Hippocampal formation (tissue), 2 donors: ENCODE data around the gene NLN.
A peak's percentile ranks its signal among the peaks of the same experiment; 100 is the strongest.
"Not testable (repeated sequence)": the region's sequence is repeated elsewhere in the genome, so short reads cannot be mapped to it uniquely, and the experiment has no call there.

Source experiments
- DNase-seq, 2 donors: peaks; one replicate each; lab custom pipeline; 2025; lab: John Stamatoyannopoulos, UW

NLN gene

GRCh38 chr5:65772963-65773362 lies 51.0 kb downstream of the NLN start:
- not testable (repeated sequence) for DNase-seq

GRCh38 chr5:65774346-65774745 lies 52.3 kb downstream of the NLN start:
- DNase-seq: no peak

- DNase-seq: no peak
These were observed 53.5 kb downstream of the NLN start for GRCh38 chr5:65775476-65775875.

- DNase-seq: no peak
These were observed 54.6 kb downstream of the NLN start for GRCh38 chr5:65776441-65777141.

GRCh38 chr5:65778126-65778525 lies 56.1 kb downstream of the NLN start:
- no peak for DNase-seq

GRCh38 chr5:65779643-65780042 lies 57.6 kb downstream of the NLN start:
- no peak for DNase-seq

GRCh38 chr5:65788296-65788695 lies 66.3 kb downstream of the NLN start:
- DNase-seq: not testable (repeated sequence)

GRCh38 chr5:65790371-65791163 lies 68.6 kb downstream of the NLN start:
- no peak for DNase-seq

- peak; percentile 50 to 59 for DNase-seq
These were observed 70.0 kb downstream of the NLN start for GRCh38 chr5:65791712-65792673.

GRCh38 chr5:65796269-65796668 lies 74.3 kb downstream of the NLN start:
- DNase-seq: no peak

GRCh38 chr5:65796751-65797316 lies 74.8 kb downstream of the NLN start:
- no peak for DNase-seq

GRCh38 chr5:65797481-65797880 lies 75.5 kb downstream of the NLN start:
- DNase-seq: no peak

GRCh38 chr5:65799857-65800256 lies 77.9 kb downstream of the NLN start:
- DNase-seq: no peak

- DNase-seq: no peak
These were observed 78.8 kb downstream of the NLN start for GRCh38 chr5:65800775-65801174.

- DNase-seq: peak; percentile 17 to 93
These were observed 79.4 kb downstream of the NLN start for GRCh38 chr5:65801352-65801783.

GRCh38 chr5:65802080-65802479 lies 80.1 kb downstream of the NLN start:
- no peak for DNase-seq

GRCh38 chr5:65802820-65803219 lies 80.8 kb downstream of the NLN start:
- no peak for DNase-seq

GRCh38 chr5:65803699-65804391 lies 81.8 kb downstream of the NLN start:
- no peak for DNase-seq

GRCh38 chr5:65805089-65805488 lies 83.1 kb downstream of the NLN start:
- DNase-seq: no peak

GRCh38 chr5:65807494-65807893 lies 85.5 kb downstream of the NLN start:
- DNase-seq: not testable (repeated sequence)

- peak in 1 of 2 donors; percentile 43 for DNase-seq
These were observed 86.3 kb downstream of the NLN start for GRCh38 chr5:65808251-65808741.
